Retinal pigment epithelial cell (primary cell): ENCODE measurements around the gene BABAM1.

Experiments used
- DNase-seq: peaks from one replicate; pipeline ENCODE4 v3.0.0-alpha.2; 2010; ENCODE audit warnings: low read depth
- H3K4me3 ChIP-seq: 2 replicates; pipeline ENCODE4 v1.5.1; 2011; ENCODE audit warnings: mild to moderate bottlenecking, low read length, control low read depth, moderate library complexity
- TF ChIP-seq, protein P1 (sequence below): conservative IDR thresholded peaks from 2 replicates; pipeline ENCODE4 v1.5.1; 2011; ENCODE audit warnings: low read depth, low read length, control low read depth, inconsistent platforms

The BABAM1 gene

DNA sequence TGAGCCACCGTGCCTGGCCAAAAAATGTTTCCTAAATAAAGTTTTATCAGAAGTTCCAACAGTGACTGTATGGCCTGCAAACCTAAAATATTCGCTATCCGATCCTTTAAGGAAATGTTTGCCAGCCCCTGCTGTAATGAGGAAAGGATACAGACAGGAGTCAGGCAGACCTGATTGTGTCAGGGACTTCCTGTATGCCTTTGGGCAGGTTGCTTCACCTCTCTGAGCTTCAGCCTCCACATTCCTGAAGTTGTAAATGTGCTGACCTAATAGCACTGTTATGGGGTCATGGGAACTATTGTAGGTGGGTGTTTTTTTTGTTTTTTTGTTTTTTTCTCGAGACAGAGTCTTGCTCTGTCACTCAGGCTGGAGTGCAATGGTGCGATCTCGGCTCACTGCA, 29.7 kb downstream of the BABAM1 start:
- DNase-seq, result no peak
- TF ChIP-seq, protein P1, sequence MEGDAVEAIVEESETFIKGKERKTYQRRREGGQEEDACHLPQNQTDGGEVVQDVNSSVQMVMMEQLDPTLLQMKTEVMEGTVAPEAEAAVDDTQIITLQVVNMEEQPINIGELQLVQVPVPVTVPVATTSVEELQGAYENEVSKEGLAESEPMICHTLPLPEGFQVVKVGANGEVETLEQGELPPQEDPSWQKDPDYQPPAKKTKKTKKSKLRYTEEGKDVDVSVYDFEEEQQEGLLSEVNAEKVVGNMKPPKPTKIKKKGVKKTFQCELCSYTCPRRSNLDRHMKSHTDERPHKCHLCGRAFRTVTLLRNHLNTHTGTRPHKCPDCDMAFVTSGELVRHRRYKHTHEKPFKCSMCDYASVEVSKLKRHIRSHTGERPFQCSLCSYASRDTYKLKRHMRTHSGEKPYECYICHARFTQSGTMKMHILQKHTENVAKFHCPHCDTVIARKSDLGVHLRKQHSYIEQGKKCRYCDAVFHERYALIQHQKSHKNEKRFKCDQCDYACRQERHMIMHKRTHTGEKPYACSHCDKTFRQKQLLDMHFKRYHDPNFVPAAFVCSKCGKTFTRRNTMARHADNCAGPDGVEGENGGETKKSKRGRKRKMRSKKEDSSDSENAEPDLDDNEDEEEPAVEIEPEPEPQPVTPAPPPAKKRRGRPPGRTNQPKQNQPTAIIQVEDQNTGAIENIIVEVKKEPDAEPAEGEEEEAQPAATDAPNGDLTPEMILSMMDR, result no peak
- H3K4me3 ChIP-seq, result no peak overlapping the region

DNA sequence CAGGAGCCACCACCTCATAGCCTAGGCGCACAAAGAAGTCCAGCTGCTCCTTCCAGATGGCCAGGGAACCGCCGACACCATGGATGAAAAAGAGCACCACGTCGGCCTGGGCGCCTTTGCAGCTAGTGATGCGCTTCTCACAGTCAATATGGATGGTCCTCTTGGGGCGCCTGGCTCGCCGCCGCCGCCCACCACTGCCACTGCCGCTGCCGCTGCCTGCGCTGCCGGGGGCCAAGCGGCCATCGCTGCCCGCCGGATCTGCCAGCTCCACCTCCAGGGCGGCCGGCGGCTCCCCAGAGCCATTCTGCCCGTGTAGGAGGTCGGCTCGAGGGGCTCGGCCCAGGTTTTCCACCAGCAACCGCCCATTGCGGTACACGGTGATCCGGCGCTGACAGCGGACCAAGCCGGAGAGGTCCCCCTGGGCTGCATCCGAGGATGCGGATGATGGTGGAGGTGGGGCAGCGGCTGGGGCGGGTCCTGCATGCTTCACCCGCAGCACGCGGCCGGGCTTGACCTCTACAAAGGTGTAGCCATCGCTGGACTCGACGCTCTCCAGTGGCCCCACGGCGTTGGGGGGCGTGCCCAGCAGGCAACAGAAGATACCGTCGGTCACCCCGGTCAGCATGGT, 33.9 kb downstream of the BABAM1 start:
- TF ChIP-seq, protein P1, result no peak
- DNase-seq, result no peak
- no peak overlapping the region for H3K4me3 ChIP-seq

DNA sequence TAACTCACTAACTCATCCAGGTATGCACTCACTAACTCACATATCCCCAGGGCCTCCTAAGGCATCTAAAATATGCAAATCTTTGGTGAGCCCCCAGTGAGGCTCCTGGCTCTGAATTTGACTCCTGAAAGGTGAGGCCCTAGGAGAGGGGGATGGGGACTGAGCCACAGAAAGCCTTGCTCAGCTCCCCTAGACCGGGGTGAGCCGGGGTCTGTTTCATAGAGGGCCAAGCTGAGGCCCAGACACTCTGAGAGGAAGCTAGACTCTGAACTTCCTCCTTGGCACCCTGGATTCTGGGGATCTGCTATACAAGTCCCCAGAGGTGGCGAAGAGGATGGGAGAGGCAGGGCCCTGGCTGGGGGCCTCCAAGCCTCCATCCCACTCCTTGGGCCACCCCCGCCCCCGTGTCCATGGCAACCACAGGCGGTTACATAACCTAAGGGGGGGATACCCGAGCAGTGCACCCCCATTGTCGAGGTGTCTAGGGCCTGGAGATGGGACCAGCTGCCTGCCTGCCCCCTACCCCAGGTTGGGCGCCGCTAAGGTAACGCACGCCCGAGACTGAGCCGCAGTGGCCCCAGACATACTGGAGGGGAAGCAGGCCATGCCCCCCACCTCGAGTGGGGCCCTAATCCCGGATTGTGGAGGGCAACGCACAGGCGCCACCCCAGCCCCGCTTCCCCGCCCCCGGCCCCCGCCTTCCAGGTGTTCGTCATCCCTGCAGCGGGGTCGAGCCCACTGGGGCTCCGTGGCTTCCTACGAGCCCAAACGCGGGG, 35.3 kb downstream of the BABAM1 start:
- no peak for DNase-seq
- peak overlapping the region; percentile 69 for H3K4me3 ChIP-seq
- TF ChIP-seq, protein P1, result no peak

DNA sequence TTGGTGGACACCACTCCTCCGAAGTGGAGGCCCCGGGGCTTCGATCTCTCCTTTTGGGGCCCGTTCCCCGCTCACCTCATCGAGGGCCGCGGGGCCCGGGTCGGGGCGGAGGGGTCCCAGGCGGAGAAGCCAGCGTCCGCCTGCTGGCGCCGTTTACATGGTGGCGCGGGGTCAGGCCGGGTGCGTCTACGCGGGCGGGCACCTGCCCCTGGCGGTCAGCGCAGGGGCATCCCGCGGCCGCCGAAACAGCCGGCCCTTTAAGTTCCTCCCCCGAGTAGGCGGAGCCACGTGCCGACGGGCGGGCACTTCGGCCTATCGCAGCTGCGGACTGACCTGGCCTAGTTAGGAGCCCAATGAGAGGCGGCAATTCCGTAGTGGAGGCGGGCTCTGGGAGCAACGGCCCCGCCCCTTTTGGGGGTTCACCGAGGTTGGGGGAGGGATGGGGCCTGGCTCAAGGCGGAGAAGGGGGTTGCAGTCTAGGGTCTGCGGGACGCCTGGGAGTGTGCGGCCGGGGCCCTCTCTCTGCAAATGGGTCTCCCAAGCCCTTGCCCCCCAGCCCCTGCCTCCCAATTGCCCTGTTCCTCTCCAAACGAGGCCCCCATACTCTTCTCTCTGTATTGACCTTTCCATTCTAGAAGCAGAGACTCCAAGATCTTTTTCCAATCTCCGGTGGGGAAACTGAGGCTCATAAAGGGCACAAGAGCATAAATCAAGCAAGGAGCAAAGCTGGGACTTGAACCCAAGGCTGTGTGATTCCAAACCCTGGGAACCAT, 36.1 kb downstream of the BABAM1 start, which contains the start of gene ABHD8:
Gene ABHD8, minus strand, starts transcription at position 259 of the 773 bp plus-strand sequence. CDS start 1,809 bp downstream, outside the sequence.
- peak within 1 kb of the TSS; percentile 69 for H3K4me3 ChIP-seq
- TF ChIP-seq, protein P1, result peak; percentile 34
- peak; percentile 84 for DNase-seq

DNA sequence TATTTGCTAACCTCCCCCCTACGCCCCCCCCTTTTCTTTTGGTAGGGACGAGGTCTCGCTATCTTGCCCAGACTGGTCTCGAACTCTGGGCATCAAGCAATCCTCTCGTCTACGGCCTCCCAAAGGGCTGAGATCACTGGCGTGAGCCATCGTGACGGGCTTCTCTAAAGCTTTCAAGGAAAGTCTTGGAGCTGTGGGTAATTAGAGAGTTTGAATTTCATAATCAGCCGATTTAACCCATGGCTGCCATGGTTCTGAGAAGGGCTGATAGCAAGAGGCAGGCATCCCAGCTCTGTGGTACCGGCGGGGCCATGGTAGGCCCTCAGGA, 36.7 kb downstream of the BABAM1 start:
- TF ChIP-seq, protein P1, result no peak
- DNase-seq, result no peak
- H3K4me3 ChIP-seq, result no peak overlapping the region

DNA sequence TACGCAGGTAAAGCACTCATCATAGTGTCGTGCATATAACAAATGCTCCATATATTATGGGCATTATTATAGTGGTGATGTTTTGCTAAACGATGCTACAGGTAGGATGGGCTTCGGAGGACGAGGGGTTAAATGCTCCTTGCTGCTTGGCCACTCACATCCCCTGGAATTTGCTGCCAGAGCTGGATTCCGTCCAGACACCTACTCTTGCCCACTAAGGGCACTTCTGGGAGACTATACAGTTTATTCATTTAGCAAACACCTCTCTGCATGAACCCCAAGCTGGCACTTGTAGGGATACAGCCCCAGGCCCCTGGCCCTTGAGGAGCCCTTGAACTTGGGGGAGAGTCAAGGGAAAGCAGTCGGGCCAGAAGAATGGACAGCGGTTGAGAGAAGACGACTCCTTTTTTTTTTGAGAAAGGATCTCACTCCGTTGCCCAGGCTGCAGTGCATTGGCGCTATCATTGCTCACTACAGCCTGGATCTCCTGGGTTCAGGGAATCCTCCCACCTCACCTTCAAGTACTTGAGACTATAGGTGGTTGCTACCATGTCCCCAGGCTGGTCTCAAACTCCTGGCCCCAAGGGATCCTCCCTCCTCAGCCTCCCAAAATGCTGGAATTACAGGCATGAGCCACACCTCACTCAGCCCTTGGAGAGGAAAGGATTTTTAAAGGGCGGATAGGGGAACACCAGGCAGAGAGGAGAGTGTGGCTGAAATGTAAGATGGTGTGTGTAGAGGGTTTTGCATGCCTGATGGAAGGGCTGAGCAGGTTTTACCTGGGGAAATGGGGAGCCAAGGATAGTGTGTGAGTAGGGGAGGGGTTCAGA, 37.4 kb downstream of the BABAM1 start:
- no peak overlapping the region for H3K4me3 ChIP-seq
- TF ChIP-seq, protein P1, result no peak
- DNase-seq, result no peak
